Lower leg skin (tissue), 3 donors: ENCODE results near the gene ZBTB12.

Source experiments
- CTCF ChIP-seq, 3 donors: fragments of 450-650 bp; IDR thresholded peaks; one replicate each; pipeline ENCODE4 v1.5.1; 2016; ENCODE audit warnings: antibody characterized with exemption in 3 of 3, mild to moderate bottlenecking in 3 of 3, moderate library complexity in 2 of 3
- POLR2A ChIP-seq, 2 donors: fragments of 450-650 bp; IDR thresholded peaks; one replicate each; pipeline ENCODE4 v1.6.1; 2016 to 2017; ENCODE audit warnings: antibody characterized with exemption in 2 of 2, mild to moderate bottlenecking in 1 of 2, moderate library complexity in 1 of 2

- no peak for TF ChIP-seq CTCF (IDR thresholded peaks at IDR 0.05)
- TF ChIP-seq POLR2A (IDR thresholded peaks at IDR 0.05) = no peak
Measured at GRCh38 chr6:31860349-31860748, 41.5 kb downstream of the ZBTB12 start.
